Esophagus squamous epithelium (tissue), 5 donors: ENCODE results near the gene GNG12. TPM values are rescaled to one million over a fixed set of nuclear protein-coding genes. Genes with fewer than 3 reads are reported as not detected.
A peak's percentile ranks its signal among the peaks of the same experiment; 100 is the strongest.

ENCODE experiments used
- DNase-seq: peaks from one replicate; lab custom pipeline; 2025; lab: John Stamatoyannopoulos, UW
- H3K27ac ChIP-seq, 4 donors: fragments of 200-600 bp; sonication (generic); one replicate each; pipeline ENCODE4 v1.5.1; 2016 to 2019; ENCODE audit warnings: mild to moderate bottlenecking in 1 of 4
- H3K27me3 ChIP-seq, 4 donors: fragments of 200-600 bp; sonication (generic); 1 replicate in 3 of 4; 2 replicates in 1 of 4; pipeline versions ENCODE4 v1.5.1 to v1.6.0; 2017 to 2021; ENCODE audit warnings: antibody characterized with exemption in 1 of 4
- H3K36me3 ChIP-seq, 3 donors: fragments of 200-600 bp; sonication (generic); one replicate each; pipeline ENCODE4 v1.5.1; 2016 to 2019
- H3K4me1 ChIP-seq, 3 donors: fragments of 200-600 bp; sonication (generic); one replicate each; pipeline ENCODE4 v1.5.1; 2017 to 2019
- H3K4me3 ChIP-seq, 4 donors: fragments of 200-600 bp; sonication (generic); 1 replicate in 3 of 4; 2 replicates in 1 of 4; pipeline ENCODE4 v1.5.1; 2016 to 2019; ENCODE audit warnings: mild to moderate bottlenecking in 2 of 4, moderate library complexity in 1 of 4
- H3K9me3 ChIP-seq, 3 donors: fragments of 200-600 bp; sonication (generic); one replicate each; pipeline ENCODE4 v1.5.1; 2016 to 2019
- CTCF ChIP-seq, 6 experiments: fragments of 450-650 bp in 4 of 6; fragments of 200-600 bp in 2 of 6; sonication (generic) in 2 of 6; IDR thresholded peaks; one replicate each; pipeline ENCODE4 v1.5.1; 2016 to 2019; ENCODE audit warnings: antibody characterized with exemption in 6 of 6, mild to moderate bottlenecking in 4 of 6, moderate library complexity in 4 of 6
- POLR2A ChIP-seq, 4 donors: fragments of 450-650 bp; IDR thresholded peaks; one replicate each; pipeline ENCODE4 v1.6.1; 2017; ENCODE audit warnings: antibody characterized with exemption in 4 of 4, mild to moderate bottlenecking in 4 of 4, moderate library complexity in 3 of 4
- WGBS, 2 donors: methylation state at CpG; one replicate each; pipeline ENCODE4 v1.1.5; 2018; 5-methylcytosine and 5-hydroxymethylcytosine counted together
- intact Hi-C: fragments of 100-400 bp; cut with DNase I; formaldehyde crosslinking; loops from one replicate; pipeline ENCODE4 v1.15.0; 2022
- total RNA-seq, 4 donors: library from RNA; depleted of rRNA; stranded (reverse); fragments of >200 nt; gene quantifications; one replicate each; pipeline ENCODE4 v1.1.0, GENCODE V29; 2016
- donor health status: DM: yes; HTN: yes; CAD: no.

GNG12 gene
- total RNA-seq, 4 donors from 2014 or later: 65.4 to 104 (median 89.9) TPM

- intact Hi-C loops: loop anchor here (10.0 kb wide), 1 partner anchor 64 kb away; the partner anchor contains the start of gene GNG12
- Histone ChIP-seq H3K27me3 (no peaks in the 10 kb centered on the region), H3K4me3 (no peak overlapping the region), H3K4me1 (peaks cover 0 to 32% (median 7%) of the 10 kb centered on the region in 3 donors), H3K27ac (no peak overlapping the region), H3K9me3 (no peaks in the 10 kb centered on the region), H3K36me3 (peaks cover 0 to 52% (median 0%) of the 10 kb centered on the region in 3 donors)
- 60 to 68% methylated on average over 6 of the region's 6 CpGs for WGBS, 2 donors
- TF ChIP-seq CTCF (IDR thresholded peaks at IDR 0.05): peak in 2 of 6 experiments; percentile 43 to 60
- TF ChIP-seq POLR2A (IDR thresholded peaks at IDR 0.05): no peak
- no peak for DNase-seq
Observed at GRCh38 chr1:67771152-67771551, 62.1 kb downstream of the GNG12 start.

GRCh38 chr1:67769633-67770256, 63.5 kb downstream of the GNG12 start:
- intact Hi-C loops: loop anchor here (10.0 kb wide), 2 partner anchors 65 to 345 kb away; partner anchors contain the start of gene GNG12
- no peak for TF ChIP-seq CTCF (IDR thresholded peaks at IDR 0.05)
- TF ChIP-seq POLR2A (IDR thresholded peaks at IDR 0.05): no peak
- H3K9me3 ChIP-seq: no peaks in the 10 kb centered on the region
- peaks cover 0 to 38% (median 0%) of the 10 kb centered on the region in 3 donors for H3K36me3 ChIP-seq
- no peak overlapping the region for H3K4me3 ChIP-seq
- no peak for DNase-seq
- H3K27me3 ChIP-seq: no peaks in the 10 kb centered on the region
- peaks cover 0 to 38% (median 7%) of the 10 kb centered on the region in 3 donors for H3K4me1 ChIP-seq
- WGBS, 2 donors: 64 to 68% methylated on average over 6 of the region's 6 CpGs
- no peak overlapping the region for H3K27ac ChIP-seq

GRCh38 chr1:67768480-67768879, 64.8 kb downstream of the GNG12 start:
- intact Hi-C loops: loop anchor here (10.0 kb wide), 1 partner anchor 346 kb away; no protein-coding TSS in a partner anchor
- DNase-seq: no peak

GRCh38 chr1:67767103-67767782, 66.0 kb downstream of the GNG12 start:
- Histone ChIP-seq H3K27ac (peak overlapping the region in 1 of 4 donors; percentile 62), H3K4me3 (no peak overlapping the region), H3K27me3 (no peaks in the 10 kb centered on the region), H3K9me3 (no peaks in the 10 kb centered on the region), H3K36me3 (peaks cover 0 to 22% (median 0%) of the 10 kb centered on the region in 3 donors), H3K4me1 (peaks cover 0 to 38% (median 7%) of the 10 kb centered on the region in 3 donors)
- intact Hi-C loops: loop anchor here (10.0 kb wide), 1 partner anchor 348 kb away; no protein-coding TSS in a partner anchor
- no peak for DNase-seq
- WGBS, 2 donors: 77 to 90% methylated on average over 5 to 6 of the region's 6 CpGs
- TF ChIP-seq CTCF (IDR thresholded peaks at IDR 0.05) (no peak), POLR2A (IDR thresholded peaks at IDR 0.05) (no peak)

More at GRCh38 chr1:67768480-67768879, 64.8 kb downstream of the GNG12 start:
- H3K27ac ChIP-seq: no peak overlapping the region
- peaks cover 0 to 31% (median 0%) of the 10 kb centered on the region in 3 donors for H3K36me3 ChIP-seq
- H3K27me3 ChIP-seq: no peaks in the 10 kb centered on the region
- no peak overlapping the region for H3K4me3 ChIP-seq
- H3K9me3 ChIP-seq: no peaks in the 10 kb centered on the region
- TF ChIP-seq CTCF (IDR thresholded peaks at IDR 0.05) (no peak), POLR2A (IDR thresholded peaks at IDR 0.05) (no peak)
- 83 to 100% methylated on average over 1 of the region's 1 CpG for WGBS, 2 donors
- H3K4me1 ChIP-seq: peaks cover 0 to 38% (median 7%) of the 10 kb centered on the region in 3 donors
